AG04450 (cell line): ENCODE data around the gene CEBPB. TPM values are rescaled to one million over a fixed set of nuclear protein-coding genes. Genes with fewer than 3 reads are reported as not detected.
A peak's percentile ranks its signal among the peaks of the same experiment; 100 is the strongest.

Experiments
- CTCF ChIA-PET: fragments of 300-600, 350-600 bp; formaldehyde crosslinking; extraction: SDS; loops from one replicate; lab custom pipeline; 2022; ENCODE audit warnings: antibody characterized with exemption, inconsistent platforms; lab: Charles Lee
- POLR2A ChIA-PET: fragments of 350-600 bp; formaldehyde crosslinking; extraction: SDS; loops from one replicate; lab custom pipeline; 2021; ENCODE audit warnings: antibody characterized with exemption, inconsistent platforms; lab: Yijun Ruan, JAX
- DNase-seq: peaks from one replicate; pipeline ENCODE4 v3.0.0-alpha.2; 2011; ENCODE audit warnings: low read depth, low spot score
- H3K27ac ChIP-seq: one replicate; pipeline ENCODE4 v1.5.1; 2012; ENCODE audit warnings: low read depth, low read length, control low read depth
- H3K27me3 ChIP-seq: one replicate; pipeline ENCODE4 v1.6.0; 2012; ENCODE audit warnings: low read length; ENCODE audit not compliant: control insufficient read depth, insufficient read depth
- H3K4me3 ChIP-seq: 2 replicates; pipeline ENCODE4 v1.5.1; 2011; ENCODE audit warnings: mild to moderate bottlenecking, low read depth, low read length, control low read depth
- H3K9me3 ChIP-seq: 2 replicates; pipeline ENCODE4 v1.5.1; 2012; ENCODE audit warnings: low read length; ENCODE audit not compliant: control insufficient read depth, insufficient read depth
- CTCF ChIP-seq: IDR thresholded peaks from 2 replicates; pipeline ENCODE4 v1.5.1; 2011; ENCODE audit warnings: low read depth, low read length, control low read depth, inconsistent platforms
- polyA plus RNA-seq: library from polyadenylated mRNA; depleted of rRNA; stranded (reverse); fragments of >200 nt; gene quantifications from 2 replicates; pipeline ENCODE4 v1.2.3, GENCODE V29; 2011

CEBPB gene
- polyA plus RNA-seq, 1 experiment: 19.1 TPM

GRCh38 chr20:50192364-50193198 is 2.0 kb downstream of the CEBPB start:
- Histone ChIP-seq H3K4me3 (peak overlapping the region; percentile 97), H3K9me3 (peaks cover 4% of the 10 kb centered on the region; the same call in 1 of the 2 replicates), H3K27ac (peak overlapping the region; percentile 96), H3K27me3 (no peaks in the 10 kb centered on the region)
- peak; percentile 71 for DNase-seq
- ChIA-PET POLR2A (interaction anchor here (1.5 to 2.0 kb wide), 2 partner anchors 93 to 117 kb away, joined by 7 to 8 read pairs; no protein-coding TSS in a partner anchor), CTCF (interaction anchor here (1.1 kb wide), 1 partner anchor 291 kb away, joined by 6 read pairs; no protein-coding TSS in a partner anchor)
- no peak for TF ChIP-seq CTCF

- peak overlapping the region; percentile 96 for H3K27ac ChIP-seq
- ChIA-PET CTCF (no interaction called here), POLR2A (no interaction called here)
These were observed 2.7 kb downstream of the CEBPB start for GRCh38 chr20:50193199-50193835.

GRCh38 chr20:50193836-50194421 is 3.3 kb downstream of the CEBPB start:
- ChIA-PET POLR2A (no interaction called here), CTCF (interaction anchor here (0.7 kb wide), 1 partner anchor 51 kb away, joined by 3 read pairs; no protein-coding TSS in a partner anchor)
- no peak for TF ChIP-seq CTCF

More at GRCh38 chr20:50193199-50193835, 2.7 kb downstream of the CEBPB start:
- DNase-seq: no peak
- no peak for TF ChIP-seq CTCF
- Histone ChIP-seq H3K27me3 (no peaks in the 10 kb centered on the region), H3K4me3 (peak overlapping the region; percentile 97), H3K9me3 (peaks cover 6% of the 10 kb centered on the region; the same call in 1 of the 2 replicates)

GRCh38 chr20:50194422-50194830 is 3.8 kb downstream of the CEBPB start:
- TF ChIP-seq CTCF: no peak
- no peak for DNase-seq
- Histone ChIP-seq H3K27ac (peak overlapping the region; percentile 96), H3K27me3 (no peaks in the 10 kb centered on the region), H3K4me3 (peak overlapping the region; percentile 97), H3K9me3 (peaks cover 12% of the 10 kb centered on the region)
- POLR2A ChIA-PET: no interaction called here
- CTCF ChIA-PET: interaction anchor here (0.7 kb wide), 1 partner anchor 51 kb away, joined by 3 read pairs; no protein-coding TSS in a partner anchor

More at GRCh38 chr20:50193836-50194421, 3.3 kb downstream of the CEBPB start:
- no peak for DNase-seq
- Histone ChIP-seq H3K9me3 (peaks cover 8% of the 10 kb centered on the region; the same call in 1 of the 2 replicates), H3K4me3 (peak overlapping the region; percentile 97), H3K27ac (peak overlapping the region; percentile 96), H3K27me3 (no peaks in the 10 kb centered on the region)
